ENCODE data around the gene SYT10. TPM values are rescaled to one million over a fixed set of nuclear protein-coding genes. Genes with fewer than 3 reads are reported as not detected.
A peak's percentile ranks its signal among the peaks of the same experiment; 100 is the strongest.

Gene SYT10
- total RNA-seq, 1 experiment from 2014 or later = not detected

GRCh38 chr12:33440477-33440876 is 858 bp upstream of the SYT10 start:
- CTCF ChIA-PET = no interaction called here

GRCh38 chr12:33438851-33439586 is 600 bp downstream of the SYT10 start:
- no peak for TF ChIP-seq CTCF (IDR thresholded peaks at IDR 0.05; ENCODE audit: insufficient read depth in 1 of 2, low read depth in 1 of 2, low read length in 1 of 2, severe bottlenecking in 1 of 2, unreplicated experiment in 1 of 2)
- Histone ChIP-seq H3K27me3 (replicated peaks; ENCODE audit: control insufficient read depth, insufficient read depth, low read length) (peaks cover 3% of the 10 kb centered on the region; the same call in 1 of the 2 replicates), H3K4me3 (ENCODE audit: low read depth, low read length) (peak overlapping the region; percentile 47), H3K4me1 (no peaks in the 10 kb centered on the region), H3K36me3 (ENCODE audit: control insufficient read depth, insufficient read depth, low read length) (no peaks in the 10 kb centered on the region), H3K9me3 (no peaks in the 10 kb centered on the region)
- ChIA-PET CTCF (no interaction called here), POLR2A (no interaction called here)
- peak in 1 of 2 experiments; percentile 36 for DNase-seq
- intact Hi-C loops (cut with micrococcal nuclease; ENCODE audit: unreplicated experiment) = no loop called here
- Mint-ChIP-seq H3K27ac (ENCODE audit: unreplicated experiment) (no peak overlapping the region), H3K4me3 (ENCODE audit: unreplicated experiment) (peak overlapping the region; percentile 74), H3K4me1 (ENCODE audit: low read depth, unreplicated experiment) (no peaks in the 10 kb centered on the region), H3K36me3 (ENCODE audit: insufficient read depth, unreplicated experiment) (no peaks in the 10 kb centered on the region), H3K27me3 (ENCODE audit: insufficient read depth, unreplicated experiment) (peaks cover 33% of the 10 kb centered on the region), H3K9me3 (ENCODE audit: unreplicated experiment) (no peaks in the 10 kb centered on the region)
- BruUV-seq (replicated peaks) = no TSS peak

More at GRCh38 chr12:33440477-33440876, 858 bp upstream of the SYT10 start:
- no peak for TF ChIP-seq CTCF (IDR thresholded peaks at IDR 0.05; ENCODE audit: insufficient read depth in 1 of 2, low read depth in 1 of 2, low read length in 1 of 2, severe bottlenecking in 1 of 2, unreplicated experiment in 1 of 2)
- peaks cover 3% of the 10 kb centered on the region; the same call in 1 of the 2 replicates for H3K27me3 ChIP-seq (replicated peaks; ENCODE audit: control insufficient read depth, insufficient read depth, low read length)
- H3K4me3 ChIP-seq (ENCODE audit: low read depth, low read length) = no peak overlapping the region
- no peaks in the 10 kb centered on the region for H3K9me3 ChIP-seq
- BruUV-seq (replicated peaks) = no TSS peak
- POLR2A ChIA-PET = no interaction called here
- Mint-ChIP-seq H3K4me1 (ENCODE audit: low read depth, unreplicated experiment) (no peaks in the 10 kb centered on the region), H3K4me3 (ENCODE audit: unreplicated experiment) (peak overlapping the region; percentile 74), H3K27ac (ENCODE audit: unreplicated experiment) (no peak overlapping the region), H3K27me3 (ENCODE audit: insufficient read depth, unreplicated experiment) (peaks cover 38% of the 10 kb centered on the region), H3K36me3 (ENCODE audit: insufficient read depth, unreplicated experiment) (no peaks in the 10 kb centered on the region), H3K9me3 (ENCODE audit: unreplicated experiment) (no peaks in the 10 kb centered on the region)
- H3K4me1 ChIP-seq = no peaks in the 10 kb centered on the region
- H3K36me3 ChIP-seq (ENCODE audit: control insufficient read depth, insufficient read depth, low read length) = no peaks in the 10 kb centered on the region
- intact Hi-C loops (cut with micrococcal nuclease; ENCODE audit: unreplicated experiment) = no loop called here
- no peak for DNase-seq

GRCh38 chr12:33438025-33438772 is 1.4 kb downstream of the SYT10 start:
- intact Hi-C loops (cut with micrococcal nuclease; ENCODE audit: unreplicated experiment) = no loop called here
- no peaks in the 10 kb centered on the region for H3K4me1 ChIP-seq
- DNase-seq = no peak
- TF ChIP-seq CTCF (IDR thresholded peaks at IDR 0.05; ENCODE audit: insufficient read depth in 1 of 2, low read depth in 1 of 2, low read length in 1 of 2, severe bottlenecking in 1 of 2, unreplicated experiment in 1 of 2) = no peak
- peaks cover 30% of the 10 kb centered on the region for H3K27me3 Mint-ChIP-seq (ENCODE audit: insufficient read depth, unreplicated experiment)
- no peaks in the 10 kb centered on the region for H3K9me3 ChIP-seq
- CTCF ChIA-PET = no interaction called here
- no peaks in the 10 kb centered on the region for H3K9me3 Mint-ChIP-seq (ENCODE audit: unreplicated experiment)
- peak overlapping the region; percentile 74 for H3K4me3 Mint-ChIP-seq (ENCODE audit: unreplicated experiment)
- no peaks in the 10 kb centered on the region for H3K36me3 ChIP-seq (ENCODE audit: control insufficient read depth, insufficient read depth, low read length)
- no peak overlapping the region for H3K27ac Mint-ChIP-seq (ENCODE audit: unreplicated experiment)
- no peaks in the 10 kb centered on the region for H3K36me3 Mint-ChIP-seq (ENCODE audit: insufficient read depth, unreplicated experiment)
- H3K27me3 ChIP-seq (replicated peaks; ENCODE audit: control insufficient read depth, insufficient read depth, low read length) = peaks cover 3% of the 10 kb centered on the region; the same call in 1 of the 2 replicates
- no peak overlapping the region; the same call in 1 of the 2 replicates for H3K4me3 ChIP-seq (ENCODE audit: low read depth, low read length)
- BruUV-seq (replicated peaks) = no TSS peak
- POLR2A ChIA-PET = no interaction called here
- H3K4me1 Mint-ChIP-seq (ENCODE audit: low read depth, unreplicated experiment) = no peaks in the 10 kb centered on the region

All from Caco-2 (cell line).